ENCODE results near the gene RASD1.
"Not testable (repeated sequence)": the region's sequence is repeated elsewhere in the genome, so short reads cannot be mapped to it uniquely, and the experiment has no call there.

RASD1 gene

GRCh38 chr17:17479209-17479608, 17.0 kb downstream of the RASD1 start:
- H3K4me1 Mint-ChIP-seq, result peaks cover 71% of the 10 kb centered on the region
- peaks cover 4% of the 10 kb centered on the region for H3K36me3 Mint-ChIP-seq
- H3K4me3 Mint-ChIP-seq, result peak overlapping the region; percentile 39
- H3K27me3 Mint-ChIP-seq, result no peaks in the 10 kb centered on the region
- no peaks in the 10 kb centered on the region for H3K9me3 Mint-ChIP-seq
- no peak overlapping the region for H3K27ac Mint-ChIP-seq

GRCh38 chr17:17476865-17477467, 19.2 kb downstream of the RASD1 start, which contains the start of gene MED9:
Gene MED9 (plus strand): TSS chr17:17477000. CDS start chr17:17477042, 42 bp downstream.
- Mint-ChIP-seq H3K27me3 (no peaks in the 10 kb centered on the region), H3K9me3 (no peaks in the 10 kb centered on the region), H3K4me3 (peak within 1 kb of the TSS; percentile 96), H3K4me1 (peaks cover 61% of the 10 kb centered on the region), H3K27ac (peak within 1 kb of the TSS; percentile 97), H3K36me3 (peaks cover 4% of the 10 kb centered on the region)

GRCh38 chr17:17474341-17474740, 21.9 kb downstream of the RASD1 start:
- Mint-ChIP-seq H3K4me1 (peaks cover 35% of the 10 kb centered on the region), H3K4me3 (no peak overlapping the region), H3K36me3 (no peaks in the 10 kb centered on the region), H3K9me3 (no peaks in the 10 kb centered on the region), H3K27ac (no peak overlapping the region), H3K27me3 (peaks cover 2% of the 10 kb centered on the region)

- no peaks in the 10 kb centered on the region for H3K36me3 Mint-ChIP-seq
- H3K4me1 Mint-ChIP-seq, result peaks cover 18% of the 10 kb centered on the region
- H3K27me3 Mint-ChIP-seq, result peaks cover 2% of the 10 kb centered on the region
- no peaks in the 10 kb centered on the region for H3K9me3 Mint-ChIP-seq
- H3K4me3 Mint-ChIP-seq, result no peak overlapping the region
- peak overlapping the region; percentile 62 for H3K27ac Mint-ChIP-seq
Observed at GRCh38 chr17:17472333-17472920, 23.8 kb downstream of the RASD1 start.

- no peak overlapping the region for H3K27ac Mint-ChIP-seq
- no peak overlapping the region for H3K4me3 Mint-ChIP-seq
- H3K36me3 Mint-ChIP-seq, result no peaks in the 10 kb centered on the region
- H3K9me3 Mint-ChIP-seq, result no peaks in the 10 kb centered on the region
- peaks cover 2% of the 10 kb centered on the region for H3K27me3 Mint-ChIP-seq
- peaks cover 4% of the 10 kb centered on the region for H3K4me1 Mint-ChIP-seq
Observed at GRCh38 chr17:17469996-17470395, 26.2 kb downstream of the RASD1 start.

GRCh38 chr17:17469358-17469757, 26.8 kb downstream of the RASD1 start:
- H3K27ac Mint-ChIP-seq, result no peak overlapping the region
- H3K9me3 Mint-ChIP-seq, result no peaks in the 10 kb centered on the region
- peaks cover 6% of the 10 kb centered on the region for H3K27me3 Mint-ChIP-seq
- H3K36me3 Mint-ChIP-seq, result no peaks in the 10 kb centered on the region
- H3K4me3 Mint-ChIP-seq, result no peak overlapping the region
- peaks cover 4% of the 10 kb centered on the region for H3K4me1 Mint-ChIP-seq

GRCh38 chr17:17468217-17469010, 27.8 kb downstream of the RASD1 start:
- H3K9me3 Mint-ChIP-seq, result no peaks in the 10 kb centered on the region
- no peaks in the 10 kb centered on the region for H3K36me3 Mint-ChIP-seq
- H3K4me1 Mint-ChIP-seq, result peaks cover 4% of the 10 kb centered on the region
- no peak overlapping the region for H3K4me3 Mint-ChIP-seq
- no peak overlapping the region for H3K27ac Mint-ChIP-seq
- peaks cover 6% of the 10 kb centered on the region for H3K27me3 Mint-ChIP-seq

GRCh38 chr17:17467720-17468119, 28.5 kb downstream of the RASD1 start:
- H3K4me1 Mint-ChIP-seq, result peaks cover 4% of the 10 kb centered on the region
- no peaks in the 10 kb centered on the region for H3K9me3 Mint-ChIP-seq
- H3K4me3 Mint-ChIP-seq, result no peak overlapping the region
- no peaks in the 10 kb centered on the region for H3K36me3 Mint-ChIP-seq
- peaks cover 6% of the 10 kb centered on the region for H3K27me3 Mint-ChIP-seq
- no peak overlapping the region for H3K27ac Mint-ChIP-seq

- no peak overlapping the region for H3K27ac Mint-ChIP-seq
- H3K9me3 Mint-ChIP-seq, result no peaks in the 10 kb centered on the region
- H3K4me1 Mint-ChIP-seq, result no peaks in the 10 kb centered on the region
- peaks cover 6% of the 10 kb centered on the region for H3K27me3 Mint-ChIP-seq
- no peaks in the 10 kb centered on the region for H3K36me3 Mint-ChIP-seq
- H3K4me3 Mint-ChIP-seq, result no peak overlapping the region
Observed at GRCh38 chr17:17467016-17467415, 29.2 kb downstream of the RASD1 start.

- no peaks in the 10 kb centered on the region for H3K4me1 Mint-ChIP-seq
- no peaks in the 10 kb centered on the region for H3K36me3 Mint-ChIP-seq
- H3K27ac Mint-ChIP-seq, result no peak overlapping the region
- no peak overlapping the region for H3K4me3 Mint-ChIP-seq
- H3K9me3 Mint-ChIP-seq, result no peaks in the 10 kb centered on the region
- H3K27me3 Mint-ChIP-seq, result peaks cover 6% of the 10 kb centered on the region
Observed at GRCh38 chr17:17466511-17466910, 29.7 kb downstream of the RASD1 start.

- not testable (repeated sequence) for H3K4me1 Mint-ChIP-seq, H3K4me3 Mint-ChIP-seq, H3K9me3 Mint-ChIP-seq, H3K27me3 Mint-ChIP-seq, H3K36me3 Mint-ChIP-seq, H3K27ac Mint-ChIP-seq
Observed at GRCh38 chr17:17465878-17466277, 30.3 kb downstream of the RASD1 start.

GRCh38 chr17:17463821-17464220, 32.4 kb downstream of the RASD1 start:
- peaks cover 4% of the 10 kb centered on the region for H3K27me3 Mint-ChIP-seq
- H3K4me3 Mint-ChIP-seq, result no peak overlapping the region
- H3K27ac Mint-ChIP-seq, result no peak overlapping the region
- H3K9me3 Mint-ChIP-seq, result peaks cover 6% of the 10 kb centered on the region
- H3K36me3 Mint-ChIP-seq, result no peaks in the 10 kb centered on the region
- H3K4me1 Mint-ChIP-seq, result no peaks in the 10 kb centered on the region

GRCh38 chr17:17462048-17462824, 34.0 kb downstream of the RASD1 start:
- Mint-ChIP-seq H3K27ac (no peak overlapping the region), H3K27me3 (peaks cover 4% of the 10 kb centered on the region), H3K4me1 (no peaks in the 10 kb centered on the region), H3K4me3 (no peak overlapping the region), H3K9me3 (peaks cover 6% of the 10 kb centered on the region), H3K36me3 (no peaks in the 10 kb centered on the region)

GRCh38 chr17:17460038-17460437, 36.2 kb downstream of the RASD1 start:
- H3K36me3 Mint-ChIP-seq, result no peaks in the 10 kb centered on the region

GRCh38 chr17:17457680-17458079, 38.5 kb downstream of the RASD1 start:
- H3K36me3 Mint-ChIP-seq, result no peaks in the 10 kb centered on the region
- no peak overlapping the region for H3K27ac Mint-ChIP-seq
- no peaks in the 10 kb centered on the region for H3K4me1 Mint-ChIP-seq
- H3K9me3 Mint-ChIP-seq, result peaks cover 6% of the 10 kb centered on the region
- no peaks in the 10 kb centered on the region for H3K27me3 Mint-ChIP-seq
- no peak overlapping the region for H3K4me3 Mint-ChIP-seq

More at GRCh38 chr17:17460038-17460437, 36.2 kb downstream of the RASD1 start:
- peaks cover 6% of the 10 kb centered on the region for H3K9me3 Mint-ChIP-seq
- H3K4me3 Mint-ChIP-seq, result no peak overlapping the region
- H3K27ac Mint-ChIP-seq, result no peak overlapping the region
- H3K27me3 Mint-ChIP-seq, result peaks cover 4% of the 10 kb centered on the region
- H3K4me1 Mint-ChIP-seq, result no peaks in the 10 kb centered on the region
